Sigmoid colon (tissue), 4 donors: ENCODE data around the gene PPP1R12B.

Source experiments
- CTCF ChIP-seq, 4 experiments: fragments of 450-650 bp in 3 of 4; fragments of 200-600 bp in 1 of 4; IDR thresholded peaks; one replicate each; pipeline ENCODE4 v1.5.1; 2016 to 2019; ENCODE audit warnings: antibody characterized with exemption in 4 of 4, mild to moderate bottlenecking in 3 of 4, moderate library complexity in 2 of 4
- POLR2A ChIP-seq, 2 donors: fragments of 450-650 bp; IDR thresholded peaks; one replicate each; pipeline ENCODE4 v1.6.1; 2016; ENCODE audit warnings: antibody characterized with exemption in 2 of 2, mild to moderate bottlenecking in 2 of 2, moderate library complexity in 2 of 2
- POLR2AphosphoS5 ChIP-seq, 4 donors: sonication (generic); formaldehyde crosslinking; IDR thresholded peaks; one replicate each; pipeline ENCODE4 v1.6.1; 2017; ENCODE audit warnings: antibody characterized with exemption in 4 of 4

GRCh38 chr1:202416641-202417040 is 68.1 kb downstream of the PPP1R12B start:
- TF ChIP-seq POLR2AphosphoS5 (IDR thresholded peaks at IDR 0.05) (no peak), CTCF (IDR thresholded peaks at IDR 0.05) (no peak), POLR2A (IDR thresholded peaks at IDR 0.05) (no peak)
